HepG2 (cell line): ENCODE data around the gene MROH2A. TPM values are rescaled to one million over a fixed set of nuclear protein-coding genes. Genes with fewer than 3 reads are reported as not detected.

ENCODE experiments used
- ATAC-seq: fragments of 200-7000 bp; cut with Tn5 transposase; 3 replicates; pipeline ENCODE4 v1.9.1; 2020; ENCODE audit warnings: mild to moderate bottlenecking, moderate library complexity
- BruUV-seq: library from RNA; stranded (reverse); fragments of 400-500 nt; replicated peaks from 2 replicates; lab custom pipeline; 2021; lab: Mats Ljungman, UMichigan
- CTCF ChIA-PET: fragments of 300-600 bp; formaldehyde crosslinking; extraction: SDS; loops from one replicate; lab custom pipeline; 2021; ENCODE audit warnings: low total read pairs, inconsistent platforms, low intra/inter-chr PET ratio; lab: Yijun Ruan, JAX
- POLR2A ChIA-PET: fragments of 350-600 bp; sonication (Branson Sonifier 250); formaldehyde crosslinking; loops from one replicate; lab custom pipeline; 2020; ENCODE audit warnings: antibody characterized with exemption, inconsistent platforms; lab: Yijun Ruan, JAX
- DNase-seq: peaks from one replicate; pipeline ENCODE4 v3.0.0-alpha.2; 2015; ENCODE audit warnings: low spot score
- FAIRE-seq: peaks from 3 replicates; lab custom pipeline; 2011; peaks lifted over from hg19 to GRCh38; lab: Jason Lieb, UNC
- H2AFZ ChIP-seq: one replicate; pipeline ENCODE4 v1.6.1; 2011; ENCODE audit warnings: low read length, inconsistent platforms
- H3K27ac ChIP-seq: fragments of 300-600 bp; 3 replicates; pipeline ENCODE4 v1.8.0; 2011; ENCODE audit warnings: mixed run types, mild to moderate bottlenecking, mixed read lengths, low read length, inconsistent platforms; ENCODE audit not compliant: insufficient read depth; ENCODE audit errors: extremely low read length
- H3K27me3 ChIP-seq, 2 experiments: fragments of 200-600 bp in 1 of 2; 2 replicates in 1 of 2; 3 replicates in 1 of 2; pipeline versions ENCODE4 v1.6.0 to v1.8.0; 2011; ENCODE audit warnings: low read length in 2 of 2, mild to moderate bottlenecking in 2 of 2, moderate library complexity in 2 of 2, inconsistent platforms in 1 of 2; ENCODE audit not compliant: insufficient read depth in 2 of 2, control insufficient read depth in 1 of 2
- H3K36me3 ChIP-seq, 2 experiments: fragments of 200-600 bp in 1 of 2; replicated peaks in 1 of 2; 2 replicates in 1 of 2; 3 replicates in 1 of 2; pipeline versions ENCODE4 v1.5.1 to v1.8.0; 2011; ENCODE audit warnings: low read length in 2 of 2, inconsistent platforms in 1 of 2; ENCODE audit not compliant: insufficient read depth in 2 of 2, control insufficient read depth in 1 of 2
- H3K4me1 ChIP-seq: 2 replicates; pipeline ENCODE4 v1.5.1; 2012; ENCODE audit warnings: low read length, inconsistent platforms; ENCODE audit not compliant: insufficient read depth
- H3K4me2 ChIP-seq: 2 replicates; pipeline ENCODE4 v1.6.0; 2011; ENCODE audit warnings: low read depth, low read length, inconsistent platforms
- H3K4me3 ChIP-seq, 3 experiments: fragments of 200-600 bp in 1 of 3; sonication (generic), shearing (Covaris generic) in 1 of 3; replicated peaks in 1 of 3; 2 replicates each; pipeline ENCODE4 v1.5.1; 2011 to 2016; ENCODE audit warnings: low read length in 3 of 3, inconsistent platforms in 2 of 3, low read depth in 2 of 3, mild to moderate bottlenecking in 2 of 3, control low read depth in 1 of 3, mixed read lengths in 1 of 3; ENCODE audit not compliant: insufficient read depth in 1 of 3
- H3K79me2 ChIP-seq: one replicate; pipeline ENCODE4 v1.6.1; 2011; ENCODE audit warnings: low read length, inconsistent platforms; ENCODE audit not compliant: insufficient read depth
- H3K9ac ChIP-seq: 2 replicates; pipeline ENCODE4 v1.6.0; 2011; ENCODE audit warnings: mild to moderate bottlenecking, low read depth, low read length, inconsistent platforms; ENCODE audit not compliant: insufficient read depth
- H3K9me3 ChIP-seq: 2 replicates; pipeline ENCODE4 v1.5.1; 2012; ENCODE audit warnings: mild to moderate bottlenecking, low read length
- H4K20me1 ChIP-seq: 2 replicates; pipeline ENCODE4 v1.6.0; 2011; ENCODE audit warnings: inconsistent platforms, mild to moderate bottlenecking, low read length, moderate library complexity; ENCODE audit not compliant: insufficient read depth
- CAMTA2 ChIP-seq: sonication (generic); formaldehyde crosslinking; IDR thresholded peaks from 2 replicates; pipeline ENCODE4 v1.4.0; 2020; ENCODE audit warnings: mild to moderate bottlenecking, missing genetic modification reagents, borderline replicate concordance
- ESRRA ChIP-seq: sonication (generic); formaldehyde crosslinking; IDR thresholded peaks from 2 replicates; pipeline ENCODE4 v1.5.1; 2020; ENCODE audit warnings: mild to moderate bottlenecking, low read depth, missing genetic modification reagents
- HOXA7 ChIP-seq: sonication (generic); formaldehyde crosslinking; IDR thresholded peaks from 2 replicates; pipeline ENCODE4 v1.8.1; 2022; ENCODE audit warnings: mild to moderate bottlenecking, missing genetic modification reagents, moderate library complexity
- KMT2B ChIP-seq: IDR thresholded peaks from 2 replicates; pipeline ENCODE4 v1.6.1; 2016; ENCODE audit warnings: missing genetic modification reagents, missing compliant biosample characterization
- MAFF ChIP-seq: IDR thresholded peaks from 2 replicates; pipeline ENCODE4 v1.6.1; 2011; ENCODE audit warnings: low read depth, low read length, improper control_type of control experiment
- MAX ChIP-seq: IDR thresholded peaks from 2 replicates; pipeline ENCODE4 v1.6.1; 2012; ENCODE audit warnings: inconsistent platforms
- REST ChIP-seq, 2 experiments: IDR thresholded peaks; 2 replicates each; pipeline ENCODE4 v1.6.1; 2011 to 2012; ENCODE audit warnings: low read length in 2 of 2, borderline replicate concordance in 1 of 2, low read depth in 1 of 2, mild to moderate bottlenecking in 1 of 2, moderate library complexity in 1 of 2
- ZFP62 ChIP-seq: sonication (generic); formaldehyde crosslinking; IDR thresholded peaks from 2 replicates; pipeline ENCODE4 v1.4.0; 2020; ENCODE audit warnings: missing genetic modification reagents
- ZNF20 ChIP-seq: sonication (generic); formaldehyde crosslinking; IDR thresholded peaks from 2 replicates; pipeline ENCODE4 v1.4.0; 2020; ENCODE audit warnings: mild to moderate bottlenecking, moderate library complexity, missing genetic modification reagents
- ZNF224 ChIP-seq: sonication (generic); formaldehyde crosslinking; IDR thresholded peaks from 2 replicates; pipeline ENCODE4 v1.5.0; 2020; ENCODE audit warnings: mild to moderate bottlenecking, missing genetic modification reagents
- ZNF329 ChIP-seq: sonication (generic); formaldehyde crosslinking; IDR thresholded peaks from 2 replicates; pipeline ENCODE4 v1.9.0; 2021; ENCODE audit warnings: low read depth, mild to moderate bottlenecking, missing genetic modification reagents
- ZNF772 ChIP-seq: sonication (generic); formaldehyde crosslinking; IDR thresholded peaks from 2 replicates; pipeline ENCODE4 v1.5.0; 2020; ENCODE audit warnings: mild to moderate bottlenecking, missing genetic modification reagents
- WGBS: methylation state at CpG from one replicate; pipeline ENCODE4 v1.1.6; 2017; ENCODE audit warnings: low lambda C conversion rate; 5-methylcytosine and 5-hydroxymethylcytosine counted together
- in situ Hi-C: cut with HindIII; loops from 2 replicates; pipeline ENCODE4 v1.10.0; 2017; ENCODE audit warnings: low pct_unique_long_range_greater_than_20kb; ENCODE audit not compliant: extremely low pct_ligation_motif_present
- intact Hi-C: fragments of 100-400 bp; cut with micrococcal nuclease; formaldehyde crosslinking; loops from one replicate; pipeline ENCODE4 v1.10.0; 2022; ENCODE audit not compliant: unreplicated experiment
- polyA plus RNA-seq, 8 experiments: library from polyadenylated mRNA; depleted of rRNA in 3 of 8; stranded (reverse) in 7 of 8; unstranded in 1 of 8; fragments of >200 nt; fragmentation: Illumina TruSeq in 4 of 8; extraction: Trizol in 4 of 8; gene quantifications; 2 replicates each; pipeline versions ENCODE4 v1.2.1 to v1.2.3, GENCODE V29; 2011 to 2016; ENCODE audit warnings: low read depth in 4 of 8, missing spikeins in 1 of 8, mixed read lengths in 1 of 8; ENCODE audit not compliant: insufficient read depth in 1 of 8
- total RNA-seq, 5 experiments: library from RNA; depleted of rRNA; stranded (reverse); fragments of >200 nt; fragmentation: Illumina TruSeq; extraction: Trizol; gene quantifications; 2 replicates each; pipeline ENCODE4 v1.2.3, GENCODE V29; 2016; ENCODE audit warnings: low read depth in 1 of 5

Gene MROH2A
- total and polyA plus RNA-seq, 2 of the 13 experiments (the other 11 are each of a cell fraction or from before 2014, with no cell fraction given), result 0.03 to 0.04 TPM

GRCh38 chr2:233779722-233780121 lies 1.6 kb downstream of the MROH2A start:
- Histone ChIP-seq H4K20me1 (no peaks in the 10 kb centered on the region), H3K4me2 (no peak overlapping the region), H3K27me3 (peaks cover 3 to 53% of the 10 kb centered on the region in 2 experiments; a peak in 4 of 5 replicates), H3K9me3 (peaks cover 5% of the 10 kb centered on the region; the same call in 1 of the 2 replicates), H3K36me3 (no peaks in the 10 kb centered on the region), H3K4me1 (no peaks in the 10 kb centered on the region), H2AFZ (no peak overlapping the region), H3K27ac (no peak overlapping the region), H3K79me2 (no peaks in the 10 kb centered on the region), H3K9ac (no peak overlapping the region), H3K4me3 (no peak overlapping the region)
- in situ Hi-C loops (no loop called here), intact Hi-C loops (no loop called here)
- 53% methylated on average over 4 of the region's 4 CpGs for WGBS
- no peak for TF ChIP-seq MAFF
- TF ChIP-seq REST (IDR thresholded peaks at IDR 0.05; ENCODE audit: borderline replicate concordance in 1 of 2, low read depth in 1 of 2, low read length in 2 of 2), result no peak
- no peak for TF ChIP-seq ZNF20 (CRISPR knock-in tag)
- TF ChIP-seq ZFP62 (CRISPR knock-in tag), result no peak
- no peak for TF ChIP-seq ZNF224 (CRISPR knock-in tag)
- no peak for TF ChIP-seq ZNF329
- no peak for TF ChIP-seq MAX
- no peak for TF ChIP-seq KMT2B (CRISPR knock-in tag)
- no peak for TF ChIP-seq ESRRA (CRISPR knock-in tag)
- TF ChIP-seq ZNF772 (CRISPR knock-in tag), result no peak
- no peak for TF ChIP-seq CAMTA2
- no peak for TF ChIP-seq HOXA7 (CRISPR knock-in tag)
- BruUV-seq, result no TSS peak
- POLR2A ChIA-PET, result no interaction called here
- FAIRE-seq (no peak), ATAC-seq (no peak), DNase-seq (no peak)
- CTCF ChIA-PET, result no interaction called here
